Measurements from ENCODE around the gene RTL3. TPM values are rescaled to one million over a fixed set of nuclear protein-coding genes. Genes with fewer than 3 reads are reported as not detected.

Gene RTL3
- total and polyA plus RNA-seq, 2 donors (not counting 1 experiment from before 2014, with no cell fraction given), result not detected

- Histone ChIP-seq H3K9ac (ENCODE audit: low read length) (no peak overlapping the region), H3K4me3 (ENCODE audit: control extremely low read depth in 1 of 5, extremely low read depth in 1 of 5, insufficient read depth in 1 of 5, low read depth in 2 of 5, low read length in 4 of 5) (no peak overlapping the region), H4K20me1 (ENCODE audit: control insufficient read depth, insufficient read depth, low read length, poor library complexity, severe bottlenecking) (no peaks in the 10 kb centered on the region), H2AFZ (ENCODE audit: insufficient read depth, low read depth, low read length, poor library complexity, severe bottlenecking) (no peak overlapping the region), H3K4me1 (ENCODE audit: control insufficient read depth in 2 of 2, insufficient read depth in 2 of 2, low read length in 2 of 2) (peaks cover 0 to 6% of the 10 kb centered on the region in 2 donors), H3K4me2 (replicated peaks; ENCODE audit: low read depth, low read length, poor library complexity, severe bottlenecking) (no peak overlapping the region), H3K79me2 (ENCODE audit: control insufficient read depth, insufficient read depth, low read length) (no peaks in the 10 kb centered on the region), H3K36me3 (replicated peaks in 1 of 2; ENCODE audit: control extremely low read depth in 1 of 2, control insufficient read depth in 1 of 2, extremely low read depth in 1 of 2, insufficient read depth in 2 of 2, low read length in 1 of 2) (no peaks in the 10 kb centered on the region), H3K9me3 (ENCODE audit: control extremely low read depth in 1 of 3, control insufficient read depth in 2 of 3, insufficient read depth in 1 of 3, low read length in 2 of 3) (no peaks in the 10 kb centered on the region), H3K27ac (ENCODE audit: low read length in 2 of 2) (peak overlapping the region in 1 of 2 donors; percentile 14), H3K27me3 (replicated peaks in 1 of 4; ENCODE audit: control extremely low read depth in 1 of 4, control insufficient read depth in 3 of 4, insufficient read depth in 4 of 4, low read length in 3 of 4) (no peaks in the 10 kb centered on the region)
- Mint-ChIP-seq H3K9me3 (ENCODE audit: insufficient read depth) (no peaks in the 10 kb centered on the region), H3K27ac (peak overlapping the region; percentile 62), H3K4me3 (no peak overlapping the region), H3K27me3 (no peaks in the 10 kb centered on the region), H3K4me1 (peaks cover 10% of the 10 kb centered on the region)
- WGBS (ENCODE audit: insufficient coverage), result no CpG with 5 or more reads among the region's 2 CpGs
- ATAC-seq (ENCODE audit: low read depth), result no peak
- CTCF ChIA-PET, result no interaction called here
- POLR2A ChIA-PET, result no interaction called here
- DNase-seq, result peak; percentile 8
- intact Hi-C loops (cut with micrococcal nuclease), result no loop called here
- no peak for TF ChIP-seq CTCF (IDR thresholded peaks at IDR 0.05)
- TF ChIP-seq EZH2 (IDR thresholded peaks at IDR 0.05; ENCODE audit: borderline replicate concordance, insufficient read depth, low read depth, low read length, poor library complexity, severe bottlenecking), result no peak
Observed at GRCh38 chrX:78687586-78687985, 28.5 kb upstream of the RTL3 start.

GRCh38 chrX:78673246-78673645 is 14.1 kb upstream of the RTL3 start:
- Histone ChIP-seq H3K9ac (ENCODE audit: low read length) (no peak overlapping the region), H3K4me1 (ENCODE audit: control insufficient read depth in 2 of 2, insufficient read depth in 2 of 2, low read length in 2 of 2) (no peaks in the 10 kb centered on the region), H3K27me3 (replicated peaks in 1 of 4; ENCODE audit: control extremely low read depth in 1 of 4, control insufficient read depth in 3 of 4, insufficient read depth in 4 of 4, low read length in 3 of 4) (no peaks in the 10 kb centered on the region), H3K4me3 (ENCODE audit: control extremely low read depth in 1 of 5, extremely low read depth in 1 of 5, insufficient read depth in 1 of 5, low read depth in 2 of 5, low read length in 4 of 5) (no peak overlapping the region), H3K79me2 (ENCODE audit: control insufficient read depth, insufficient read depth, low read length) (no peaks in the 10 kb centered on the region), H3K4me2 (replicated peaks; ENCODE audit: low read depth, low read length, poor library complexity, severe bottlenecking) (no peak overlapping the region), H3K36me3 (replicated peaks in 1 of 2; ENCODE audit: control extremely low read depth in 1 of 2, control insufficient read depth in 1 of 2, extremely low read depth in 1 of 2, insufficient read depth in 2 of 2, low read length in 1 of 2) (no peaks in the 10 kb centered on the region), H2AFZ (ENCODE audit: insufficient read depth, low read depth, low read length, poor library complexity, severe bottlenecking) (no peak overlapping the region), H3K9me3 (ENCODE audit: control extremely low read depth in 1 of 3, control insufficient read depth in 2 of 3, insufficient read depth in 1 of 3, low read length in 2 of 3) (no peaks in the 10 kb centered on the region), H3K27ac (ENCODE audit: low read length in 2 of 2) (no peak overlapping the region), H4K20me1 (ENCODE audit: control insufficient read depth, insufficient read depth, low read length, poor library complexity, severe bottlenecking) (no peaks in the 10 kb centered on the region)
- no peak for ATAC-seq (ENCODE audit: low read depth)
- Mint-ChIP-seq H3K9me3 (ENCODE audit: insufficient read depth) (no peaks in the 10 kb centered on the region), H3K27ac (no peak overlapping the region), H3K4me1 (no peaks in the 10 kb centered on the region), H3K27me3 (no peaks in the 10 kb centered on the region), H3K4me3 (no peak overlapping the region)
- POLR2A ChIA-PET, result no interaction called here
- DNase-seq, result no peak
- CTCF ChIA-PET, result no interaction called here
- TF ChIP-seq EZH2 (IDR thresholded peaks at IDR 0.05; ENCODE audit: borderline replicate concordance, insufficient read depth, low read depth, low read length, poor library complexity, severe bottlenecking) (no peak), CTCF (IDR thresholded peaks at IDR 0.05) (no peak)
- intact Hi-C loops (cut with micrococcal nuclease), result no loop called here
